ENCODE data around the gene ANKMY1.

- TF ChIP-seq POLR2A (IDR thresholded peaks at IDR 0.05): no peak
- TF ChIP-seq CTCF (IDR thresholded peaks at IDR 0.05): no peak
Observed at GRCh38 chr2:240599141-240599583, 41.4 kb upstream of the ANKMY1 start.
